GM21360 (cell line): ENCODE measurements around the gene SPDYA.

ENCODE experiments used
- ATAC-seq: cut with Tn5 transposase; IDR thresholded peaks from one replicate; pipeline ENCODE4 v1.9.1; 2021; ENCODE audit warnings: mild to moderate bottlenecking, moderate library complexity; ENCODE audit not compliant: unreplicated experiment

The SPDYA gene

GRCh38 chr2:28824207-28824606 is 13.6 kb downstream of the SPDYA start:
- no peak for ATAC-seq

GRCh38 chr2:28824870-28825269 is 14.2 kb downstream of the SPDYA start:
- ATAC-seq: no peak

GRCh38 chr2:28828382-28828781 is 17.7 kb downstream of the SPDYA start:
- no peak for ATAC-seq

- ATAC-seq: no peak
Observed at GRCh38 chr2:28833740-28834470, 23.3 kb downstream of the SPDYA start.

- ATAC-seq: no peak
Observed at GRCh38 chr2:28835781-28836180, 25.1 kb downstream of the SPDYA start.

GRCh38 chr2:28838971-28839370 is 28.3 kb downstream of the SPDYA start:
- no peak for ATAC-seq

GRCh38 chr2:28842042-28842441 is 31.4 kb downstream of the SPDYA start:
- ATAC-seq: no peak

- no peak for ATAC-seq
Observed at GRCh38 chr2:28855193-28855592, 44.6 kb downstream of the SPDYA start.

- no peak for ATAC-seq
Observed at GRCh38 chr2:28855977-28856376, 45.3 kb downstream of the SPDYA start.

- no peak for ATAC-seq
Observed at GRCh38 chr2:28868611-28869010, 58.0 kb downstream of the SPDYA start.

GRCh38 chr2:28869494-28870145 is 59.0 kb downstream of the SPDYA start:
- ATAC-seq: peak; percentile 22

- peak; percentile 83 for ATAC-seq
Observed at GRCh38 chr2:28870146-28870891, 59.7 kb downstream of the SPDYA start, which contains the start of gene TRMT61B. TSS of gene TRMT61B (minus strand) at chr2:28870309. CDS start at chr2:28870277, 32 bp downstream.

- ATAC-seq: no peak
Observed at GRCh38 chr2:28871620-28872019, 61.0 kb downstream of the SPDYA start.

GRCh38 chr2:28880193-28880592 is 69.6 kb downstream of the SPDYA start:
- no peak for ATAC-seq

GRCh38 chr2:28893488-28893887 is 82.9 kb downstream of the SPDYA start:
- no peak for ATAC-seq

- peak; percentile 79 for ATAC-seq
Observed at GRCh38 chr2:28894470-28895188, 84.0 kb downstream of the SPDYA start, which contains the start of gene WDR43. TSS of gene WDR43 (plus strand) at chr2:28894667. CDS start at chr2:28894699, 32 bp downstream.

- ATAC-seq: no peak
Observed at GRCh38 chr2:28895189-28895893, 84.7 kb downstream of the SPDYA start.

GRCh38 chr2:28896906-28897305 is 86.3 kb downstream of the SPDYA start:
- ATAC-seq: no peak

- no peak for ATAC-seq
Observed at GRCh38 chr2:28898048-28898447, 87.4 kb downstream of the SPDYA start.
